Glutamatergic neuron (in vitro differentiated cells): ENCODE data around the gene SH3PXD2B. TPM values are rescaled to one million over a fixed set of nuclear protein-coding genes. Genes with fewer than 3 reads are reported as not detected.

Experiments used
- DNase-seq: peaks from one replicate; pipeline ENCODE4 v3.0.0; 2022
- H3K27ac Mint-ChIP-seq: one replicate; pipeline ENCODE4 v1.8.0; 2020; ENCODE audit warnings: mild to moderate bottlenecking, mixed read lengths, inconsistent platforms; ENCODE audit not compliant: unreplicated experiment
- H3K27me3 Mint-ChIP-seq: one replicate; pipeline ENCODE4 v1.8.0; 2020; ENCODE audit warnings: mild to moderate bottlenecking, moderate library complexity, mixed read lengths, inconsistent platforms; ENCODE audit not compliant: unreplicated experiment
- H3K36me3 Mint-ChIP-seq: one replicate; pipeline ENCODE4 v1.8.0; 2020; ENCODE audit warnings: mild to moderate bottlenecking, mixed read lengths, inconsistent platforms; ENCODE audit not compliant: unreplicated experiment
- H3K4me1 Mint-ChIP-seq: one replicate; pipeline ENCODE4 v1.8.0; 2020; ENCODE audit warnings: mild to moderate bottlenecking, low read depth, mixed read lengths, inconsistent platforms; ENCODE audit not compliant: unreplicated experiment
- H3K4me3 Mint-ChIP-seq: one replicate; pipeline ENCODE4 v1.8.0; 2020; ENCODE audit warnings: mild to moderate bottlenecking, mixed read lengths, inconsistent platforms; ENCODE audit not compliant: unreplicated experiment
- H3K9me3 Mint-ChIP-seq: one replicate; pipeline ENCODE4 v1.8.0; 2020; ENCODE audit warnings: mild to moderate bottlenecking, moderate library complexity, mixed read lengths, inconsistent platforms; ENCODE audit not compliant: unreplicated experiment
- CTCF ChIP-seq: fragments of 200-600 bp; sonication (generic); IDR thresholded peaks from one replicate; pipeline ENCODE4 v1.5.0; 2021; ENCODE audit not compliant: partially characterized antibody, unreplicated experiment
- total RNA-seq: library from RNA; stranded (reverse); fragmentation: NEBNext Ultra II Directional; extraction: Animal tissue kit (Norgen Biotek cat#: 25700); gene quantifications from one replicate; pipeline ENCODE4 v1.2.1, GENCODE V29; 2021; ENCODE audit not compliant: unreplicated experiment

SH3PXD2B gene
- total RNA-seq, 1 donor from 2014 or later, result 96.8 TPM

DNA sequence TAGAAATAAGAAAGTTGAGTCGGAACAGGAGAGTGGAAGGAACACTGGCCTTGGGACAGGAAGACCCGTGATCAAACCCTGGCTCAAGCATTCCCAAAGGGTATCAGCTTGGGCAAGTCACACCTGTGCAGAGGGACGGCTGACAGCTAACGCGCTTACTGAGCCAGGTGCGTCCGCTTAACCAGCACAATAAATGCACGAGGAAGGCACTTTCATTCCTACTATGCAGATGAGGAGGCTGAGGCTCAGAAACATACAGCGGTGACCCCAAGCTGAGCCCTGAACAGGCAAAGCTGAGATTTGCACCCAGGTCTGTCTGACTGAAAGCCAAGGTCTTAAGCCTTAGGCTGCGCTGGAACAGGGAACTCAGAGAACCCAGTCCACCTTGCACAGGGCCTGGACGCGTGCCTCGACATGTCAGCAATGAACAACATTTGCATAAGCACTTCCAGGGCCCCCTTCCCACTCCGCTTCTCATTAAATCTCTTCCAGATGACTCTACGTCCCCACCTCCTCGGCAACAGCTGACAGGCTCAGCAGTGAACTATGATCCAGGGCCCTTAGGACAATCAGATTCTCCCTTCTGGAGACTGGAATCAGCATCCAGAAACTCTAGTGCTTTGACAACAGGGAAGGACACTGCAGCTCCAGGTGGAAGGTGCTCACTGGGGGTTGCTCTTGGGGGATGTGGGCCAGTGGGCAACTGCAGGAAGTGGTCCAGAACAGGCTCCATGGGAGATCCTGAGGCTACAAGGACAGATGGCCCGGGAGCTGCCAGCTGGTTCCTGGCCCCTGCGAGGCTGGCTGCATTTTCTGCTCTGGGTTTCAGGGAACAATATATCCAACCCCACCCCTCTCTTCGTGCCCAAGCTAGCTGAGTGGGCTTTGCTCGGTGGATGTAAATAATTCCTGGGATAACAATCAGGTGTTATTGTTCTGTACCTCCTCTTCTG lies 35.2 kb downstream of the SH3PXD2B start:
- Mint-ChIP-seq H3K36me3 (peaks cover 6% of the 10 kb centered on the region), H3K9me3 (peaks cover 15% of the 10 kb centered on the region), H3K27me3 (peaks cover 11% of the 10 kb centered on the region), H3K4me3 (peak overlapping the region; percentile 74), H3K27ac (peak overlapping the region; percentile 98), H3K4me1 (peaks cover 55% of the 10 kb centered on the region)
- peak; percentile 51 for DNase-seq
- TF ChIP-seq CTCF, result no peak

GRCh38 chr5:172417983-172418630 lies 36.2 kb downstream of the SH3PXD2B start:
- Mint-ChIP-seq H3K27me3 (peaks cover 14% of the 10 kb centered on the region), H3K4me1 (peaks cover 62% of the 10 kb centered on the region), H3K4me3 (no peak overlapping the region), H3K9me3 (peaks cover 19% of the 10 kb centered on the region), H3K36me3 (peaks cover 6% of the 10 kb centered on the region), H3K27ac (peak overlapping the region; percentile 98)
- TF ChIP-seq CTCF, result no peak
- no peak for DNase-seq

GRCh38 chr5:172417130-172417841 lies 37.0 kb downstream of the SH3PXD2B start:
- peaks cover 14% of the 10 kb centered on the region for H3K27me3 Mint-ChIP-seq

More at GRCh38 chr5:172417130-172417841, 37.0 kb downstream of the SH3PXD2B start:
- Mint-ChIP-seq H3K4me1 (peaks cover 61% of the 10 kb centered on the region), H3K27ac (peak overlapping the region; percentile 40), H3K4me3 (no peak overlapping the region), H3K36me3 (peaks cover 6% of the 10 kb centered on the region), H3K9me3 (peaks cover 22% of the 10 kb centered on the region)
- no peak for TF ChIP-seq CTCF
- DNase-seq, result no peak
